GM19324 (cell line): ENCODE data around the gene MCM5.
"Not testable (repeated sequence)": the region's sequence is repeated elsewhere in the genome, so short reads cannot be mapped to it uniquely, and the experiment has no call there.

ENCODE experiments used
- ATAC-seq: cut with Tn5 transposase; IDR thresholded peaks from one replicate; pipeline ENCODE4 v1.9.1; 2021; ENCODE audit warnings: mild to moderate bottlenecking, moderate library complexity; ENCODE audit not compliant: unreplicated experiment, low FRiP score

Gene MCM5

DNA sequence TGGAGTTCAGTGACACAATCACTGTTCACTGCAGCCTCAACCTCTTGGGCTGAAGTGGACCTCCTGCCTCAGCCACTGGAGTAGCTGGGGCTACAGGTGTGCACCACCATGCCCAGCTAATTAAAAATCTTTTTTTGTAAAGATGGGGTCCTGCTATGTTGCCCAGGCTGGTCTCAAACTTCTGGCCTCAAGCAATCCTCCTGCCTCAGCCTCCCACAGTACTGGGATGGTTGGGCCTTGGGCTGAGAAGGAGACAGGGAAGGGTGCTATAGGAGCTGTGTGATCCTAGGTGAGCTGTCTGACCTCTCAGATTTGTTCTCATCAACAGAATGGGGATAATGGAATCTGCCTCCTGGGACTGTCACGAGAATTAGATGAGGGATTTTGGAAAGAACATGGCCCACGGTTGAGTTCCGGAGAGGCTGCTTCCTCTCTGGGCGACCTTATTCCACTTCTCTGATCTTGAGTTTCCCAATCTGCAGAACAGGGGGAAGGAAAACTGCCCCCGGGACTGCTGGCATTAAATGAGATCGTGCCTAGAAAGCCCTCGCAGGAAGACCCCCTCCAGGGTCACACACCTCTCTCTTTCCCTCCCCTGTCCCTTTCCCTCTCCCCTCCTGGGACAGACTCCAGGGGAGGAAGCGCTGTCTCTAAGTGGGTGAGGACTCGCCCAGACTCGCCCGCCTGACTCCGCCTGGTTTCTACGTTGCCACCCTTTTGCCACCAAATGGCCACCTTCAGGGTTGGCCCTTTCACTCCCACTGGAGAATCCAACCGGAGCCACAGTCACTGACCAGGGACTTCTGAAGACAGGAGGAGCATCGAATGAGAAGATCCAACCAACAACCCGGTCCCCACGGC, 50.1 kb downstream of the MCM5 start:
- no peak for ATAC-seq

GRCh38 chr22:35450824-35451569, 51.1 kb downstream of the MCM5 start:
- ATAC-seq = no peak

DNA sequence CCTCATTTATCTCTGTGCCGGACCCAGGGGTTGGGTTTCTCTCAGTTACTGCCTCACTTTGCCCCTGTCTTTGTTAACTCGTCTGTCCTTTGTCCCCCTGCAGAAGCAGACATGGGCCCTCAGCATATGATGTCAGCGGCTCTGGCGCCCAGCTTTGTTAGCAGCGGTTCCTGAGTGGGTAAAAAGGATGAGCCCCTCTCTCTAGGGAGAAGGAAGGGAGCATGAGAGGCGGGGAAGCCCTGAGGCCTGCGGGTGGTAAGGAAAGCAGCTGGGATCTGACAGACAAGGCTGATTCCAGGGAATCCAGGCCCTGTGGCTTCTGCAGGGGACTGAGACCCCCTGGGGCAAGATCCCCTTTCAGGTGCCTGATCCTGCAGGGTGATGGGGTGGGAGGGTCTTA, 51.7 kb downstream of the MCM5 start:
- no peak for ATAC-seq

GRCh38 chr22:35452351-35452781, 52.4 kb downstream of the MCM5 start:
- no peak for ATAC-seq

DNA sequence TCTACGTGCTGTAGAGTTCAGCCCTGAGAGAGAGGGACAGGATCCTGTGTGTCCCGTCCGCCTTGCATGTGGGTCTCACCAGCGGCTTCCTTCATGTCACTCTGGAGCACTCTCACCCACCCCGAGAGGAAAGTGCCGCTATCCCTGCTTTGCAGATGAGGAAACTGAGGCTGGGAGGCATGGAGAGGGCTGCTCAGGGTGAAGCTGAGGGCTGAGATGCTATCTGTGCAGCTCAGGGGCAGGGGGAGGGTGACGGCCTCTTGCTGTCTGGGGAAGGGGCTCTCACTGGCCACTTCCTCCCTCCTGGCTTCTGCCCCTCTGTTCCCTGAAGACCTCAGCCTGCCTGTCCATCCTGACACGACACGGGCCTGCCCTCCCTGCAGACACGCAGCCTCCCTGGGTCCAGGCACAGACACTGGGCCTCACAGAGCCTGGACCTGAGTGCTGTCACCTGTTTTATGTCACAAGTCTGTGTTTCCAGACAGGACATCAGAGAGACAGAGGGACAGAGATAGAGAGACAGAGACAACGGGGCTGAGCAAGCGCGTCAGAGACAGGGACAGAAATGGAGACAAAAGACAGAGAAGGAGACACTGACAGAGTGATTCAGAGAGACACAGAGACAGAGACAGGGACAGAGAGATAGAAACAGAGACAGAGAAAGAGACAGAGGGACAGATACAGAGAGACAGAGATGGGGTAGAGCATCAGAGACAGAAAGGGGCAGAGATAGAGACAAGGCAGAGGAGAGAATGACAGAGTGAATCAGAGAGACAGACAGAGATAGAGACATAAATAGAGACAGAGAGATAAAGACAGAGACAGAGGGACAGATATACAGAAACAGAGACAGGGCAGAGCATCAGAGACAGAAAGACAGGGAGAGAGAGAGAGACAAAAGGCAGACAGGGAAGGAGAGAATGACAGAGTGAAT, 53.1 kb downstream of the MCM5 start:
- no peak for ATAC-seq

GRCh38 chr22:35454416-35455054, 54.6 kb downstream of the MCM5 start:
- no peak for ATAC-seq

GRCh38 chr22:35455529-35455928, 55.6 kb downstream of the MCM5 start:
- ATAC-seq = no peak

GRCh38 chr22:35456757-35457156, 56.8 kb downstream of the MCM5 start:
- no peak for ATAC-seq

DNA sequence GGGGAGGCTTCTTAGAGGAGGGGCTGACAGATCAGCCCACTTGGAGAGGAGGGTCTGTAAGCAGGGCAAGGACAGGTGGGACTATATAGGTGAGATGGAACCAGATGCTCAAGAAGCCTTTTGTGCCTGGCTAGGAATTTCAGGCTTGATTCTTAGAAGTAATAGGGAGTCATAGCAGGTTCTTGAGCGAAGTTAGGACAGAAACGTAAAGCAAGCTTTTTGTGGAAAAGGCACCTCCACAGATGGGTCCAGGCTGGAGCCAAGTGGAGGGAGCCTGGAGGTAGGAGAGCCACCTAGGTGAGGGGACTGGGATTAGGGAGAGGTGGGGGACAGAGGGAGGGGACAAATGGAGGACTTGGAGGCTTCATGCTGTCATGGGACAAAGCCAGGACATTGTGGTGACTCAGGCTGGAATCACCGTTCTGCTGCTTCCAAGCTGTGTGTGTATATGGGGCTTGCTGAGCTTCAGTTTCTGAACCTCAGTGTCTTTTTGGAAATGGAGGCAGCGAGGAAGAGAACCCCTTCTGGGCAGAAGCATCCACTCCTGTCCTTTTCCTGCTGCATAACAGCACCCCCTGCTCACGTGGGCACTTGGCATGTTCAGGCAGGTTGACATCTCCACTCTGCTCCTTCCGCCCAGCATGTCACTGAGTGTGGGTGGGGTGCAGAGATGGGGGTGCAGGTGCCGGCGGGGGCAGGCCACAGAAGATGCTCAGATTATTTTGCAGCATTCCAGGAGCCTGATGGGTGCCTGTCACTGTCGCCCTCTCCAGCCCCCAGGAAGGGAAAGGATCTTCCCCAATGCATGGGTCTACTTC, 58.0 kb downstream of the MCM5 start:
- no peak for ATAC-seq

- ATAC-seq = no peak
Observed at GRCh38 chr22:35458547-35459422, 58.8 kb downstream of the MCM5 start.

DNA sequence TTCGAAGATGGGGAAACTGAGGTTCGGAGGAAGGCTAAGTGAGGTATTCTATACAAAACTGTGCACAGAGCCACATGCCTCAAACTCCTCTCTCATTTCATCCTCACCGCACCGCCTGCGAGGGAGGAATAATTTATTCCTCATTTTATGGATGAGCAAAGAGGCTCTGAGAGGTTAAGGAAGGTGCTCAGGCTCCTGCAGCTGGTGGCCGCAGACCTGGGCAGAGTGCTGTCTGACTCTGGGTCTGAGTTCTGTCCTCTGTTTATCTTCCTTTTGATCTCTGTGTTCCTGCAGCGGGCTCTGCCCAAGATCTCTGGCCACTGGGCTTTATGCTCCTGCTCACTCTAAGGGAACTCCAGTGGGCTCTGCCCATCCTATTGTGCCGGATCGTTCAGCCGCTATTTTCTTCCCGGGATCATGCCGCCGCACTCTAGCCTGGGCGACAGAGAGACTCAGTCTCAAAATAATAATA, 59.5 kb downstream of the MCM5 start:
- ATAC-seq = no peak

GRCh38 chr22:35459976-35460375, 60.0 kb downstream of the MCM5 start:
- not testable (repeated sequence) for ATAC-seq

GRCh38 chr22:35460688-35461087, 60.7 kb downstream of the MCM5 start:
- ATAC-seq = no peak

- no peak for ATAC-seq
Observed at GRCh38 chr22:35462498-35463230, 62.7 kb downstream of the MCM5 start.

DNA sequence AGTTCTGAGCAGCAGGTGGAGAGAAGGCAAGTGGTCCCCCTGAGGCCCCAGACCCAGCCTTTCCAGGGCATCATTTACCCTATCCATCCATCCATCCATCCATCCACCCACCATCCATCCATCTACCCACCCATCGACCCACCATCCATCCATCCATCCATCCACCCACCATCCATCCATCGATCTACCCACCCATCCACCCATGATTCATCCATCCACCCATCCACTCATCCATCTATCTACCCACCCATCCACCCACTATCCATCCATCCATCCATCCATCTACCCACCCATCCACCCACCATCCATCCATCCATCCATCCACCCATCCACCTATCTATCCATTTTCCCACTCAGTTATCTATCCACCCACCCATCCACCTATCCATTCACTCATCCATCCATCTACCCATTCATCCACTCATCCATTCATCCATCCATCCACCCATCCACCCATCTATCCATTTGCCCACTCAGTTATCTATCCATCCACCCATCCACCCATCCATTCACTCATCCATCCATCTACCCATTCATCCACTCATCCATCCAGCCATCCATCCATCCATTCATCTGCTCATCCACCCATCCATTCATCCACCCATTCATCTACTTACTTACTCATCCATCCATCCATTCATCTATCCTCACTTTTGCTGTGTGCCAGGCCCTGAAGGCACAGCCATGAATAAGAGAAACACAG, 63.4 kb downstream of the MCM5 start:
- ATAC-seq = no peak

GRCh38 chr22:35464399-35464798, 64.5 kb downstream of the MCM5 start:
- ATAC-seq = no peak

DNA sequence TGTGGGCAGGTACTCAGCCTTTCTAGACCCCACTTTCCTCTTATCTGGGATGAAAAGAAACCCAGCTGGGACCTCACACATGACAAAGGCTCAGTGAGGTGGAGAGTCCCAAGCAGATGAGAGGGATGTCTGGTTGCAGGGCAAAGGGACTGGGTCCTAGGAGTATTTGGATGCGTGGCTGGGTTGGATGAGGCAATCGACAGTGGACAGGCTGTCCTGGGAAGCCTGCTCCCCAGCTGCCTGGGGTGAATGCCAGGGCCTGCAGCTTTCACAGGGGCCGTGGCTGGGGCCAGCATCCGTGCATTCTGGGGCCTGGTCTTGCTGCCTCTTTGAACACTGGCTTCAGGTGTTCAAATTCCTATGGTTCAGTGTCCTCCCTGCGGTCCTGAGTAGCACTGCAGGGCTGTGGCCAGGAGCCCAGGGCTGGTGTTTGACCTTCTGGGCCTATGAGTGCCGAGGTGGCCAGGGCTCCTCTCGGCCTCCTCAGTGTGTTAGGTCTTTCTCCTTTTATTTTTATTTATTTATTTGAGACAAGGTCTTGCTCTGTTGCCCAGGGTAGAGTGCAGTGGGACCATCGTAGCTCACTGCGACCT, 65.3 kb downstream of the MCM5 start:
- no peak for ATAC-seq
